Coronary artery (tissue), 2 donors: ENCODE measurements around the gene BICDL1.

ENCODE experiments used
- DNase-seq: peaks from one replicate; pipeline ENCODE4 v3.0.0-alpha.2; 2017; ENCODE audit warnings: low spot score
- H3K27ac ChIP-seq, 2 donors: fragments of 200-600 bp; sonication (generic); one replicate each; pipeline ENCODE4 v1.5.1; 2016 to 2019
- H3K4me3 ChIP-seq: fragments of 200-600 bp; sonication (generic); 2 replicates; pipeline ENCODE4 v1.5.1; 2016; ENCODE audit warnings: mild to moderate bottlenecking, moderate library complexity
- TF ChIP-seq, protein P1 (sequence below): fragments of 200-600 bp; sonication (generic); IDR thresholded peaks from one replicate; pipeline ENCODE4 v1.5.1; 2019; ENCODE audit warnings: antibody characterized with exemption

Gene BICDL1

DNA sequence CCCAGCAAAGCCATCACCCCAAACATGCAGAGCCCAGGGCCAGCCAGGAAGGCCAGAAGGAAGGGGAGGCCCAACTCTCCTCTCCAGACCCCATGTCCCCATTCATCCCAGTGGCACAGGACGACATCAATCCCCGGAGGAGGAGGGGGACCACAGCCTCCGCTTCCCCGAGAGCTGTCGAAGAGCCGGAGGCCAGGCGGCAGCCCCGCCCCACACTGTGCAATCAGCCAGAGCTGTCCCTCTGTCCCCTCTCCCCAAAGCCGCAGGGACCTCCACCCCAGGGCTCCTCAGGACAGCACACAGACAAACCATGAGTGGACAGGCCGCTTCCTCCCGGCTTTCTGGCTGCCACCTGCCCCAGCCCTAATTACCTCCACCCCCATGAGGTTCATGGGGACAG lies 110.7 kb downstream of the BICDL1 start:
- DNase-seq: no peak

DNA sequence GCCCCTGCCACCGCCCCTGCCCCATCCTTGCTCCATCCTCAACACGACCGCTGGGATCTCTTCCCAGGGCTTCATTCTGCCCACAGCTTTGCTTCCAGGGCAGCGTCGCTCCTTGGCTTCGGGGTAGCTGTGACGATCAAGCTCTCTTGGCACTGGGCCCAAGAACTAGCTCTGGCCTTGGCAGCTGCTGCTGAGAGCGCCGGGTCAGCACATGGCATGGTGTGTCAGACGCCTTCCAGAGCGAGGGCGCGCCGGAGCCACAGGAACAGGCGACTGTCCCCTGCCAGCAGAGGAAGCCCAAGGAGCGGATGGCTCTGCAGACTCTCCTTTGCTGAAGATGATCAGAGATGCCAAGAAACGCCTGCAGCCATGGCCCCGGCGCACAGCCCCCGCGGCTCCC lies 111.6 kb downstream of the BICDL1 start:
- peak; percentile 87 for DNase-seq
- TF ChIP-seq, protein P1, sequence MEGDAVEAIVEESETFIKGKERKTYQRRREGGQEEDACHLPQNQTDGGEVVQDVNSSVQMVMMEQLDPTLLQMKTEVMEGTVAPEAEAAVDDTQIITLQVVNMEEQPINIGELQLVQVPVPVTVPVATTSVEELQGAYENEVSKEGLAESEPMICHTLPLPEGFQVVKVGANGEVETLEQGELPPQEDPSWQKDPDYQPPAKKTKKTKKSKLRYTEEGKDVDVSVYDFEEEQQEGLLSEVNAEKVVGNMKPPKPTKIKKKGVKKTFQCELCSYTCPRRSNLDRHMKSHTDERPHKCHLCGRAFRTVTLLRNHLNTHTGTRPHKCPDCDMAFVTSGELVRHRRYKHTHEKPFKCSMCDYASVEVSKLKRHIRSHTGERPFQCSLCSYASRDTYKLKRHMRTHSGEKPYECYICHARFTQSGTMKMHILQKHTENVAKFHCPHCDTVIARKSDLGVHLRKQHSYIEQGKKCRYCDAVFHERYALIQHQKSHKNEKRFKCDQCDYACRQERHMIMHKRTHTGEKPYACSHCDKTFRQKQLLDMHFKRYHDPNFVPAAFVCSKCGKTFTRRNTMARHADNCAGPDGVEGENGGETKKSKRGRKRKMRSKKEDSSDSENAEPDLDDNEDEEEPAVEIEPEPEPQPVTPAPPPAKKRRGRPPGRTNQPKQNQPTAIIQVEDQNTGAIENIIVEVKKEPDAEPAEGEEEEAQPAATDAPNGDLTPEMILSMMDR: no peak
- peak overlapping the region; percentile 53 to 69 for H3K27ac ChIP-seq
- H3K4me3 ChIP-seq: peak overlapping the region; percentile 12

More for the DNA sequence above, 110.7 kb downstream of the BICDL1 start:
- Histone ChIP-seq H3K4me3 (no peak overlapping the region), H3K27ac (no peak overlapping the region)
- TF ChIP-seq, protein P1: no peak

DNA sequence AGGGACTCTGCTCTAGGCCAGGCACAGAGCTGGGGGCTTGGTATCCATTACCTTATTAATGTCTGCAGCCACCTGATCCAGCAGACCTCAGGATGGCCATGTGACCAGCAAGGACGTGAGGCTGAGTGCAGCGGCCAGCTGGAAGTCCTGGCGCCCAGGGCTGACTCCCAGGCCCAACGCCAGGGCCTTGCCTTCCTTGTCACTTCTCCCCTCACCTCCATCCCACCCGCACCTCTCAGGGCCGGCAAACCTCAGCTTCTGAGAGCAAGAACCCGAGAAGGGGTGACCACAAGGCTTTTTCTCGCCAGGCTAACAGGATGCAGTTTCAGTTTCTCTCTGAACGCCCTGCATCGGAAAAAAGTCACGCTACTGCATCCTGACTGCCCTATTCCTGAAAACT lies 112.1 kb downstream of the BICDL1 start:
- peak overlapping the region; percentile 53 to 69 for H3K27ac ChIP-seq
- H3K4me3 ChIP-seq: peak overlapping the region; percentile 32
- TF ChIP-seq, protein P1: no peak
- no peak for DNase-seq

DNA sequence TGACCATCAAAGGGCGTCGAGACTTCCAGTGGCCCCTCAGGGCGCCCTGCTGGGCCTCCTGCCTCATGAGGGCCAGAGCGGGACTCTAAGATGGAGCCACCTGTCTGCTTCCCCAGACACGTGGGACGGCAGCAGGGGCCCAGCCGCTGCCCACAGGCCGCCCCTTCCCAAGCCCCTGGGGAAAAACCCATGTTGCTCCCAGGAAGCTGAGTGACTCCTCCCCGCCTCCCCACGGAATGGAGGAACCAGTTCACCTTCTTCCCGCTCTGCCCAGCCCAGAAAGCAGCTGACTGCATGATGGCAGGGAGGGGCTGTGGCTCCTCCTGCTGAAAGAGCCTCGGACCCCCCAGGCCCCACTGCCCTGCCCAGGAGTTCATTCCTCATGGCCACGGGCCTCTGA lies 112.6 kb downstream of the BICDL1 start:
- Histone ChIP-seq H3K4me3 (no peak overlapping the region), H3K27ac (peak overlapping the region; percentile 53 to 69)

DNA sequence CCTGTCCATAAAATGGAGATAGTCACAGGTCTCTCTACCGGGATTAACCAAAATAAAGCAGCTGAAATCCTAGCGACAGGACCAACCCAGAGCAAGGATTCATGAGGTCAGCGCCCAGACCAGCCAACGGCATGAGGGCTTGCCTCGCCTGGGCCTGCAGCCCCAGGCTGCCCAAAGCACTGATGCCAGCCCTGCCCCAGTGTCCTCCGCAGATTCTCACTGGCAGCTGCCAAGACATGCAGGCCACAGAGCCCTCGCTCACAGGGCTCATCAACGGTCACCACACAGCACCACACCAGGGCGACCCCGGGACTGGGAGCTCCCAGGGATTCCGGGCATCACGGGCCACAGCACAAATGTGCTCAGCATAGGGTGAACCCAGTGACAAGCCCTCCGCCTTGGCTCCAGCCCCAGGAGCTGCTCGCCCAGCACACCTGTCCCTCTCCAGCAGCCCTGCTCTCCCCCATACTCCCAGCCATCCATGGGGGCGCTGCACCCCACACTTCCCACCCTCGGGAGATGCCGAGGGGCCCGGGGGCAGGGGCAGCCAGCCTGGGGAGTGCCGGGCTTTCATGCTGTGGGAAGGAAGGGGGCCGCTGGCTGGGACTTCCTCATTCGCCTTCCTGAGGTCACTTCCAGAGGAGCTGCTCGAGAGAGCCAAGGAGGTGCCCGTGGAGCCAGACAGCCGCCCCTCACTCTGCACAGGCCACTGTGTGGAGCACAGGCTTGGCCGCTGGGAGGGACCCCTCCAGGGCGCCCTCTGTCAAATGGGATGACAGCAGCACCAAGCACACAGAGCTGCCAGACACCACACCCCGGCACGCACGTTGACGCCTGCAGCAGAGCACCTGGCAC lies 113.4 kb downstream of the BICDL1 start:
- DNase-seq: no peak
- TF ChIP-seq, protein P1: no peak
- H3K27ac ChIP-seq: no peak overlapping the region
- H3K4me3 ChIP-seq: no peak overlapping the region

More for the DNA sequence above, 112.6 kb downstream of the BICDL1 start:
- DNase-seq: no peak
- TF ChIP-seq, protein P1: no peak

DNA sequence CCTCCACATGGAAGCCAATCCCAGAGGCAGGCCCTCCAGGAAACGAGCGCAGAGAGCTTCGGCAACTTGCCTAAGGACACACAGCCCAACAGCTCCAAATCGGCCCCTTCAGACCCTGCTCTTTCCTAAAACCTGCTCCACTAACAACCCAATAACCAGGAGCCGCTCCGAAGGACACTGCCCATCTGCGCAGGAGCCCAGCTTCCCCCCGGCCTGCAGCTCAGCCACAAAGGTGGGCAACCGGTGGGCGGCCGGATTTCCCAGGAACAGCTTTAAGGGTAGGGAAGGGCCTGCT lies 114.0 kb downstream of the BICDL1 start:
- no peak for DNase-seq
- H3K27ac ChIP-seq: no peak overlapping the region
- TF ChIP-seq, protein P1: no peak
- no peak overlapping the region for H3K4me3 ChIP-seq

DNA sequence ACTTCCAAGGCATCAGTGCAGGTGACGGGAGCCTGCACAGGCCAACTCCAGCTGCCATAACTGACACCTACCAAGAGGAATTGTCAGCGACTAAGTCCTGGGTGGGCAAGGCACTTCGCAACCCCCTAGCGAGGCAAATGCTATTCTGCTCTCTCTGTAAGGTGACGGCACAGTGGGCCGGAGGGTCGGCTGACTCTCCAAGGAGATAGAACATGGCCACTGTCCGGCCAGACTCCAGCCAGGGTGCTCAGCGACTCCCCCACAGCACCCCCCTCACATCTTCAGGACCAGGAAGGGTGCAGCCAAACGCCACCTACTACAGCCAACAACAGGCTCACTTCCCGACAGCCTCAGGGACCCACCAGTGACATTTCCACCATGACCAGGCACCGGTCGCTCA lies 114.3 kb downstream of the BICDL1 start:
- DNase-seq: no peak

More for the DNA sequence above, 114.3 kb downstream of the BICDL1 start:
- H3K27ac ChIP-seq: no peak overlapping the region
- TF ChIP-seq, protein P1: no peak
- H3K4me3 ChIP-seq: no peak overlapping the region
